Right lung (tissue), 10 donors: Measurements from ENCODE around the gene RANBP10. TPM values are rescaled to one million over a fixed set of nuclear protein-coding genes. Genes with fewer than 3 reads are reported as not detected.
"Not testable (repeated sequence)": the region's sequence is repeated elsewhere in the genome, so short reads cannot be mapped to it uniquely, and the experiment has no call there.

Source experiments
- DNase-seq, 2 donors: peaks; one replicate each; pipeline ENCODE4 v3.0.0-alpha.2; 2013
- long read RNA-seq, 8 donors: transcript quantifications; one replicate each; lab custom pipeline, GENCODE V29; 2026
- polyA plus RNA-seq, 5 donors: library from polyadenylated mRNA; unstranded; fragments of 120-200 nt; gene quantifications; one replicate each; pipeline versions ENCODE4 v1.2.1 to v1.2.3, GENCODE V29; 2013; ENCODE audit warnings: inconsistent platforms in 1 of 5, low replicate concordance in 1 of 5; ENCODE audit not compliant: insufficient read length in 5 of 5, insufficient read depth in 1 of 5

The RANBP10 gene
- polyA plus RNA-seq: 10 to 100 TPM; 27.8 to 48.2 (median 36.8) TPM
- long read RNA-seq, donor 1, partial matches to known transcripts: 6 of 6 reads
- long read RNA-seq, donor 1, other reads (novel, unspliced or antisense): 0 of 6 reads
- long read RNA-seq, donor 2: 0 reads
- long read RNA-seq, donor 3, partial matches to known transcripts: 6 of 7 reads
- long read RNA-seq, donor 3, other reads (novel, unspliced or antisense): 0 of 7 reads
- long read RNA-seq, donor 4, partial matches to known transcripts: 39 of 39 reads
- long read RNA-seq, donor 4, other reads (novel, unspliced or antisense): 0 of 39 reads
- long read RNA-seq, donor 5, full-length matches to known transcripts: 2 of 2 reads
- long read RNA-seq, donor 5, partial matches to known transcripts: 0 of 2 reads
- long read RNA-seq, donor 5, other reads (novel, unspliced or antisense): 0 of 2 reads
- long read RNA-seq, donor 6, full-length matches to known transcripts: 2 of 2 reads
- long read RNA-seq, donor 6, partial matches to known transcripts: 0 of 2 reads
- long read RNA-seq, donor 6, other reads (novel, unspliced or antisense): 0 of 2 reads
- long read RNA-seq, donor 7, full-length matches to known transcripts: 4 of 4 reads
- long read RNA-seq, donor 7, partial matches to known transcripts: 0 of 4 reads
- long read RNA-seq, donor 7, other reads (novel, unspliced or antisense): 0 of 4 reads
- long read RNA-seq, donor 8: 0 reads

GRCh38 chr16:67806428-67807147, at the start of gene RANBP10, which contains the start of gene TSNAXIP1:
RANBP10 (minus strand) TSS chr16:67806560; CDS start chr16:67806536, 24 bp downstream.
TSNAXIP1 (plus strand) TSS chr16:67806889; CDS start chr16:67807150, 261 bp downstream.
- peak; percentile 98 for DNase-seq

GRCh38 chr16:67855789-67856188, 49.4 kb upstream of the RANBP10 start:
- DNase-seq: no peak

GRCh38 chr16:67853670-67854069, 47.3 kb upstream of the RANBP10 start:
- no peak for DNase-seq

GRCh38 chr16:67848118-67848517, 41.8 kb upstream of the RANBP10 start:
- no peak for DNase-seq

GRCh38 chr16:67847064-67847861, 40.9 kb upstream of the RANBP10 start, which contains the start of gene CENPT:
CENPT (minus strand) TSS chr16:67847693; CDS start chr16:67833859, 13,834 bp downstream.
- DNase-seq: peak in 1 of 2 donors; percentile 16

- DNase-seq: peak; percentile 97 to 98
These were observed 40.1 kb upstream of the RANBP10 start, which contains the start of gene NUTF2 for GRCh38 chr16:67846320-67847063. NUTF2 (plus strand) TSS chr16:67846933; CDS start chr16:67865131, 18,198 bp downstream.

GRCh38 chr16:67846063-67846319, 39.6 kb upstream of the RANBP10 start:
- DNase-seq: no peak

- DNase-seq: no peak
These were observed 39.1 kb upstream of the RANBP10 start for GRCh38 chr16:67845291-67846062.

GRCh38 chr16:67844497-67844896, 38.1 kb upstream of the RANBP10 start:
- no peak for DNase-seq

- no peak for DNase-seq
These were observed 37.0 kb upstream of the RANBP10 start for GRCh38 chr16:67843343-67843765.

- DNase-seq: peak in 1 of 2 donors; percentile 52
These were observed 36.4 kb upstream of the RANBP10 start for GRCh38 chr16:67842509-67843342.

GRCh38 chr16:67841816-67842508, 35.6 kb upstream of the RANBP10 start, which contains the start of gene THAP11:
THAP11 (plus strand) TSS chr16:67842320; CDS start chr16:67842555, 235 bp downstream.
- peak; percentile 96 to 97 for DNase-seq

GRCh38 chr16:67841198-67841815, 34.9 kb upstream of the RANBP10 start:
- DNase-seq: no peak

GRCh38 chr16:67837811-67838210, 31.5 kb upstream of the RANBP10 start:
- DNase-seq: no peak

- DNase-seq: not testable (repeated sequence)
These were observed 30.8 kb upstream of the RANBP10 start for GRCh38 chr16:67837190-67837589.

- no peak for DNase-seq
These were observed 27.9 kb upstream of the RANBP10 start for GRCh38 chr16:67834242-67834614.
